ENCODE data around the gene SH2D2A. TPM values are rescaled to one million over a fixed set of nuclear protein-coding genes. Genes with fewer than 3 reads are reported as not detected.

The SH2D2A gene
- polyA plus RNA-seq, 1 donor from 2014 or later, result not detected

- Histone ChIP-seq H3K4me2 (ENCODE audit: low read length) (no peak overlapping the region), H3K27me3 (ENCODE audit: insufficient read depth, low read depth, low read length) (peaks cover 70% of the 10 kb centered on the region), H3K79me2 (replicated peaks; ENCODE audit: insufficient read depth, low read length) (no peaks in the 10 kb centered on the region), H2AFZ (ENCODE audit: low read depth, low read length) (no peak overlapping the region), H3K9me3 (ENCODE audit: low read length) (no peaks in the 10 kb centered on the region), H3K27ac (ENCODE audit: low read length) (no peak overlapping the region), H3K9me2 (ENCODE audit: insufficient read depth, low read length) (no peaks in the 10 kb centered on the region), H3K36me3 (ENCODE audit: insufficient read depth, low read length) (no peaks in the 10 kb centered on the region), H3K9ac (ENCODE audit: low read length) (no peak overlapping the region), H3F3A (ENCODE audit: insufficient read depth, low read length, poor library complexity, severe bottlenecking) (no peaks in the 10 kb centered on the region), H3K4me3 (ENCODE audit: low read length) (no peak overlapping the region), H4K20me1 (ENCODE audit: insufficient read depth) (no peaks in the 10 kb centered on the region)
- TF ChIP-seq EZH2 (IDR thresholded peaks at IDR 0.05; ENCODE audit: borderline replicate concordance, insufficient read depth, low read length, poor library complexity, severe bottlenecking) (no peak), TAF1 (IDR thresholded peaks at IDR 0.05; ENCODE audit: low read depth) (no peak), POLR2AphosphoS5 (IDR thresholded peaks at IDR 0.05) (no peak), MXI1 (conservative IDR thresholded peaks at IDR 0.05; ENCODE audit: poor library complexity, severe bottlenecking) (no peak), RAD21 (conservative IDR thresholded peaks at IDR 0.05) (no peak), EP300 (conservative IDR thresholded peaks at IDR 0.05; ENCODE audit: poor library complexity, severe bottlenecking) (no peak), SMC3 (conservative IDR thresholded peaks at IDR 0.05; ENCODE audit: poor library complexity) (no peak)
- TF ChIP-seq, protein P1, sequence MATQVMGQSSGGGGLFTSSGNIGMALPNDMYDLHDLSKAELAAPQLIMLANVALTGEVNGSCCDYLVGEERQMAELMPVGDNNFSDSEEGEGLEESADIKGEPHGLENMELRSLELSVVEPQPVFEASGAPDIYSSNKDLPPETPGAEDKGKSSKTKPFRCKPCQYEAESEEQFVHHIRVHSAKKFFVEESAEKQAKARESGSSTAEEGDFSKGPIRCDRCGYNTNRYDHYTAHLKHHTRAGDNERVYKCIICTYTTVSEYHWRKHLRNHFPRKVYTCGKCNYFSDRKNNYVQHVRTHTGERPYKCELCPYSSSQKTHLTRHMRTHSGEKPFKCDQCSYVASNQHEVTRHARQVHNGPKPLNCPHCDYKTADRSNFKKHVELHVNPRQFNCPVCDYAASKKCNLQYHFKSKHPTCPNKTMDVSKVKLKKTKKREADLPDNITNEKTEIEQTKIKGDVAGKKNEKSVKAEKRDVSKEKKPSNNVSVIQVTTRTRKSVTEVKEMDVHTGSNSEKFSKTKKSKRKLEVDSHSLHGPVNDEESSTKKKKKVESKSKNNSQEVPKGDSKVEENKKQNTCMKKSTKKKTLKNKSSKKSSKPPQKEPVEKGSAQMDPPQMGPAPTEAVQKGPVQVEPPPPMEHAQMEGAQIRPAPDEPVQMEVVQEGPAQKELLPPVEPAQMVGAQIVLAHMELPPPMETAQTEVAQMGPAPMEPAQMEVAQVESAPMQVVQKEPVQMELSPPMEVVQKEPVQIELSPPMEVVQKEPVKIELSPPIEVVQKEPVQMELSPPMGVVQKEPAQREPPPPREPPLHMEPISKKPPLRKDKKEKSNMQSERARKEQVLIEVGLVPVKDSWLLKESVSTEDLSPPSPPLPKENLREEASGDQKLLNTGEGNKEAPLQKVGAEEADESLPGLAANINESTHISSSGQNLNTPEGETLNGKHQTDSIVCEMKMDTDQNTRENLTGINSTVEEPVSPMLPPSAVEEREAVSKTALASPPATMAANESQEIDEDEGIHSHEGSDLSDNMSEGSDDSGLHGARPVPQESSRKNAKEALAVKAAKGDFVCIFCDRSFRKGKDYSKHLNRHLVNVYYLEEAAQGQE (IDR thresholded peaks at IDR 0.05; ENCODE audit: borderline replicate concordance), result no peak
- TF ChIP-seq, protein P2, sequence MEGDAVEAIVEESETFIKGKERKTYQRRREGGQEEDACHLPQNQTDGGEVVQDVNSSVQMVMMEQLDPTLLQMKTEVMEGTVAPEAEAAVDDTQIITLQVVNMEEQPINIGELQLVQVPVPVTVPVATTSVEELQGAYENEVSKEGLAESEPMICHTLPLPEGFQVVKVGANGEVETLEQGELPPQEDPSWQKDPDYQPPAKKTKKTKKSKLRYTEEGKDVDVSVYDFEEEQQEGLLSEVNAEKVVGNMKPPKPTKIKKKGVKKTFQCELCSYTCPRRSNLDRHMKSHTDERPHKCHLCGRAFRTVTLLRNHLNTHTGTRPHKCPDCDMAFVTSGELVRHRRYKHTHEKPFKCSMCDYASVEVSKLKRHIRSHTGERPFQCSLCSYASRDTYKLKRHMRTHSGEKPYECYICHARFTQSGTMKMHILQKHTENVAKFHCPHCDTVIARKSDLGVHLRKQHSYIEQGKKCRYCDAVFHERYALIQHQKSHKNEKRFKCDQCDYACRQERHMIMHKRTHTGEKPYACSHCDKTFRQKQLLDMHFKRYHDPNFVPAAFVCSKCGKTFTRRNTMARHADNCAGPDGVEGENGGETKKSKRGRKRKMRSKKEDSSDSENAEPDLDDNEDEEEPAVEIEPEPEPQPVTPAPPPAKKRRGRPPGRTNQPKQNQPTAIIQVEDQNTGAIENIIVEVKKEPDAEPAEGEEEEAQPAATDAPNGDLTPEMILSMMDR (IDR thresholded peaks at IDR 0.05; ENCODE audit: poor library complexity, severe bottlenecking), result no peak
Measured at GRCh38 chr1:156845953-156846545, 29.4 kb upstream of the SH2D2A start.

GRCh38 chr1:156845055-156845952 lies 28.7 kb upstream of the SH2D2A start:
- peaks cover 70% of the 10 kb centered on the region for H3K27me3 ChIP-seq (ENCODE audit: insufficient read depth, low read depth, low read length)

More at GRCh38 chr1:156845055-156845952, 28.7 kb upstream of the SH2D2A start:
- Histone ChIP-seq H4K20me1 (ENCODE audit: insufficient read depth) (no peaks in the 10 kb centered on the region), H3K4me2 (ENCODE audit: low read length) (no peak overlapping the region), H3K4me3 (ENCODE audit: low read length) (no peak overlapping the region), H3K36me3 (ENCODE audit: insufficient read depth, low read length) (no peaks in the 10 kb centered on the region), H3K9me3 (ENCODE audit: low read length) (no peaks in the 10 kb centered on the region), H3K9ac (ENCODE audit: low read length) (no peak overlapping the region), H3K9me2 (ENCODE audit: insufficient read depth, low read length) (no peaks in the 10 kb centered on the region), H3F3A (ENCODE audit: insufficient read depth, low read length, poor library complexity, severe bottlenecking) (no peaks in the 10 kb centered on the region), H3K27ac (ENCODE audit: low read length) (no peak overlapping the region), H3K79me2 (replicated peaks; ENCODE audit: insufficient read depth, low read length) (no peaks in the 10 kb centered on the region), H2AFZ (ENCODE audit: low read depth, low read length) (no peak overlapping the region)
- TF ChIP-seq, protein P1 (IDR thresholded peaks at IDR 0.05; ENCODE audit: borderline replicate concordance), result no peak
- TF ChIP-seq SMC3 (conservative IDR thresholded peaks at IDR 0.05; ENCODE audit: poor library complexity) (no peak), RAD21 (conservative IDR thresholded peaks at IDR 0.05) (no peak), EP300 (conservative IDR thresholded peaks at IDR 0.05; ENCODE audit: poor library complexity, severe bottlenecking) (no peak), POLR2AphosphoS5 (IDR thresholded peaks at IDR 0.05) (no peak), TAF1 (IDR thresholded peaks at IDR 0.05; ENCODE audit: low read depth) (no peak), EZH2 (IDR thresholded peaks at IDR 0.05; ENCODE audit: borderline replicate concordance, insufficient read depth, low read length, poor library complexity, severe bottlenecking) (no peak), MXI1 (conservative IDR thresholded peaks at IDR 0.05; ENCODE audit: poor library complexity, severe bottlenecking) (no peak)
- TF ChIP-seq, protein P2 (IDR thresholded peaks at IDR 0.05; ENCODE audit: poor library complexity, severe bottlenecking), result no peak
